ENCODE data around the gene CAMSAP2.

GRCh38 chr1:200805719-200806118 is 67.0 kb downstream of the CAMSAP2 start:
- TF ChIP-seq CTCF (IDR thresholded peaks at IDR 0.05; ENCODE audit: low read depth, low read length) (no peak), MAX (IDR thresholded peaks at IDR 0.05; ENCODE audit: low read depth, low read length) (no peak), MYC (IDR thresholded peaks at IDR 0.05; ENCODE audit: low read depth, low read length) (no peak)
